GM12878 (cell line): ENCODE measurements around the gene COX17. TPM values are rescaled to one million over a fixed set of nuclear protein-coding genes. Genes with fewer than 3 reads are reported as not detected.

Experiments
- ATF7 ChIP-seq: fragments of 450-650 bp; IDR thresholded peaks from 2 replicates; pipeline ENCODE4 v1.6.1; 2016; ENCODE audit warnings: low read depth, mild to moderate bottlenecking
- CEBPZ ChIP-seq: fragments of 150-350 bp; IDR thresholded peaks from 2 replicates; pipeline ENCODE4 v1.6.1; 2016; ENCODE audit warnings: low read depth, low read length
- E4F1 ChIP-seq: fragments of 450-650 bp; IDR thresholded peaks from 2 replicates; pipeline ENCODE4 v1.6.1; 2018; ENCODE audit warnings: borderline replicate concordance, mild to moderate bottlenecking; ENCODE audit not compliant: partially characterized antibody
- ESRRA ChIP-seq: IDR thresholded peaks from 2 replicates; pipeline ENCODE4 v1.6.1; 2012; ENCODE audit warnings: mild to moderate bottlenecking, low read length, improper control_type of control experiment
- JUND ChIP-seq: IDR thresholded peaks from 2 replicates; pipeline ENCODE4 v1.6.1; 2012; ENCODE audit warnings: low read depth, mild to moderate bottlenecking, low read length, improper control_type of control experiment, moderate library complexity
- KAT2A ChIP-seq: conservative IDR thresholded peaks from 2 replicates; pipeline ENCODE4 v1.6.1; 2011; ENCODE audit warnings: low read depth, low read length; ENCODE audit not compliant: control insufficient read depth
- MYB ChIP-seq: fragments of 150-350 bp; IDR thresholded peaks from 2 replicates; pipeline ENCODE4 v1.6.1; 2014; ENCODE audit warnings: mild to moderate bottlenecking, low read depth, low read length, borderline replicate concordance
- NR2C2 ChIP-seq: IDR thresholded peaks from 2 replicates; pipeline ENCODE4 v1.6.1; 2011; ENCODE audit warnings: borderline replicate concordance, low read depth; ENCODE audit not compliant: control insufficient read depth, insufficient read length
- POLR2A ChIP-seq: IDR thresholded peaks from 2 replicates; pipeline ENCODE4 v1.6.1; 2011; ENCODE audit warnings: low read depth, mild to moderate bottlenecking, low read length
- PRDM15 ChIP-seq: fragments of 450-650 bp; formaldehyde crosslinking; IDR thresholded peaks from 2 replicates; pipeline ENCODE4 v1.4.0; 2020; ENCODE audit warnings: mild to moderate bottlenecking, moderate library complexity
- RELA ChIP-seq: fragments of 450-650 bp; IDR thresholded peaks from 2 replicates; pipeline ENCODE4 v1.8.0; 2014; ENCODE audit warnings: borderline replicate concordance; ENCODE audit not compliant: partially characterized antibody
- RELB ChIP-seq: fragments of 450-650 bp; IDR thresholded peaks from 2 replicates; pipeline ENCODE4 v1.6.1; 2017; ENCODE audit warnings: low read depth, mild to moderate bottlenecking, moderate library complexity
- SMAD5 ChIP-seq: IDR thresholded peaks from 2 replicates; pipeline ENCODE4 v1.6.1; 2016; ENCODE audit warnings: antibody characterized with exemption, low read depth
- SRF ChIP-seq, 2 experiments: IDR thresholded peaks; 2 replicates each; pipeline ENCODE4 v1.6.1; 2011; ENCODE audit warnings: low read depth in 2 of 2, low read length in 2 of 2, mild to moderate bottlenecking in 1 of 2, moderate library complexity in 1 of 2
- SUPT20H ChIP-seq: IDR thresholded peaks from 2 replicates; pipeline ENCODE4 v1.6.1; 2011; ENCODE audit warnings: low read depth, mild to moderate bottlenecking, low read length, moderate library complexity, borderline replicate concordance; ENCODE audit not compliant: control insufficient read depth
- TAF1 ChIP-seq: IDR thresholded peaks from 2 replicates; pipeline ENCODE4 v1.6.1; 2011; ENCODE audit warnings: mild to moderate bottlenecking, low read depth, low read length, borderline replicate concordance
- TCF3 ChIP-seq: IDR thresholded peaks from 2 replicates; pipeline ENCODE4 v1.6.1; 2012; ENCODE audit warnings: low read depth, mild to moderate bottlenecking, low read length, borderline replicate concordance; ENCODE audit not compliant: insufficient read depth
- TCF7 ChIP-seq: IDR thresholded peaks from 2 replicates; pipeline ENCODE4 v1.6.1; 2014; ENCODE audit warnings: antibody characterized with exemption, borderline replicate concordance
- YBX1 ChIP-seq: fragments of 450-650 bp; IDR thresholded peaks from 2 replicates; pipeline ENCODE4 v1.6.1; 2016; ENCODE audit warnings: antibody characterized with exemption
- ZNF274 ChIP-seq: IDR thresholded peaks from one replicate; pipeline ENCODE4 v1.8.0; 2011; ENCODE audit not compliant: insufficient read length, insufficient read depth
- polyA plus RNA-seq, 11 experiments: library from polyadenylated mRNA; depleted of rRNA in 4 of 11; unstranded in 6 of 11; stranded (reverse) in 5 of 11; fragments of >200 nt; fragmentation: Nextera tagmentation in 4 of 11; fragmentation: Illumina TruSeq in 1 of 11; extraction: Ambion mirVana in 4 of 11; extraction: Trizol in 1 of 11; gene quantifications; 1 replicate in 1 of 11; 2 replicates in 10 of 11; pipeline versions ENCODE4 v1.2.1 to v1.2.3, GENCODE V29; 2011 to 2016; ENCODE audit warnings: inconsistent platforms in 2 of 11, missing spikeins in 2 of 11, low read depth in 1 of 11
- total RNA-seq, 4 experiments: library from RNA; depleted of rRNA in 3 of 4; stranded (reverse); fragments of >200 nt in 3 of 4; fragmentation: Illumina TruSeq in 1 of 4; extraction: Trizol in 1 of 4; gene quantifications; 2 replicates each; pipeline versions ENCODE4 v1.2.1 to v1.2.3, GENCODE V29; 2013 to 2021

Gene COX17
- total and polyA plus RNA-seq, 10 of the 15 experiments (the other 5 are each of a cell fraction or from before 2014, with no cell fraction given), result 111 to 717 (median 243) TPM

- TF ChIP-seq SUPT20H, result no peak
- no peak for TF ChIP-seq MYB
- no peak for TF ChIP-seq SRF (IDR thresholded peaks at IDR 0.05; ENCODE audit: low read depth in 2 of 2, low read length in 2 of 2)
- TF ChIP-seq TCF7, result no peak
- no peak for TF ChIP-seq TCF3
- TF ChIP-seq YBX1, result no peak
- TF ChIP-seq ATF7, result no peak
- peak; percentile 53 for TF ChIP-seq RELA
- TF ChIP-seq SMAD5, result no peak
- TF ChIP-seq NR2C2, result no peak
- TF ChIP-seq ZNF274, result no peak
- no peak for TF ChIP-seq JUND
- TF ChIP-seq POLR2A, result no peak
- TF ChIP-seq CEBPZ, result no peak
- 0 out of 2 replicates have a peak, but pooled peaks have one; percentile 13 for TF ChIP-seq PRDM15 (CRISPR knock-in tag)
- no peak for TF ChIP-seq KAT2A
- no peak for TF ChIP-seq TAF1
- TF ChIP-seq ESRRA, result no peak
- no peak for TF ChIP-seq RELB
- no peak for TF ChIP-seq E4F1
These were observed 48.8 kb downstream of the COX17 start (continued) for GRCh38 chr3:119628390-119628789.
